ENCODE data around the gene TLDC2. TPM values are rescaled to one million over a fixed set of nuclear protein-coding genes. Genes with fewer than 3 reads are reported as not detected.

Gene TLDC2
- total RNA-seq, 1 experiment from 2014 or later, result 1.1 TPM

GRCh38 chr20:36845288-36845971, 30.5 kb upstream of the TLDC2 start:
- H3K27ac Mint-ChIP-seq (ENCODE audit: unreplicated experiment), result no peak overlapping the region
- DNase-seq, result no peak
- TF ChIP-seq, protein P1, sequence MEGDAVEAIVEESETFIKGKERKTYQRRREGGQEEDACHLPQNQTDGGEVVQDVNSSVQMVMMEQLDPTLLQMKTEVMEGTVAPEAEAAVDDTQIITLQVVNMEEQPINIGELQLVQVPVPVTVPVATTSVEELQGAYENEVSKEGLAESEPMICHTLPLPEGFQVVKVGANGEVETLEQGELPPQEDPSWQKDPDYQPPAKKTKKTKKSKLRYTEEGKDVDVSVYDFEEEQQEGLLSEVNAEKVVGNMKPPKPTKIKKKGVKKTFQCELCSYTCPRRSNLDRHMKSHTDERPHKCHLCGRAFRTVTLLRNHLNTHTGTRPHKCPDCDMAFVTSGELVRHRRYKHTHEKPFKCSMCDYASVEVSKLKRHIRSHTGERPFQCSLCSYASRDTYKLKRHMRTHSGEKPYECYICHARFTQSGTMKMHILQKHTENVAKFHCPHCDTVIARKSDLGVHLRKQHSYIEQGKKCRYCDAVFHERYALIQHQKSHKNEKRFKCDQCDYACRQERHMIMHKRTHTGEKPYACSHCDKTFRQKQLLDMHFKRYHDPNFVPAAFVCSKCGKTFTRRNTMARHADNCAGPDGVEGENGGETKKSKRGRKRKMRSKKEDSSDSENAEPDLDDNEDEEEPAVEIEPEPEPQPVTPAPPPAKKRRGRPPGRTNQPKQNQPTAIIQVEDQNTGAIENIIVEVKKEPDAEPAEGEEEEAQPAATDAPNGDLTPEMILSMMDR (IDR thresholded peaks at IDR 0.05; ENCODE audit: unreplicated experiment), result no peak
- BruUV-seq (replicated peaks), result no TSS peak
- intact Hi-C loops (cut with micrococcal nuclease; ENCODE audit: unreplicated experiment), result no loop called here
- H3K36me3 Mint-ChIP-seq (ENCODE audit: insufficient read depth, unreplicated experiment), result no peaks in the 10 kb centered on the region
- peaks cover 9% of the 10 kb centered on the region for H3K4me1 Mint-ChIP-seq (ENCODE audit: low read depth, unreplicated experiment)
- no peaks in the 10 kb centered on the region for H3K27me3 Mint-ChIP-seq (ENCODE audit: unreplicated experiment)
- H3K4me3 Mint-ChIP-seq (ENCODE audit: low read depth, unreplicated experiment), result no peak overlapping the region
- CTCF ChIA-PET, result interaction anchor here (1.8 kb wide), 1 partner anchor 9 kb away, joined by 8 read pairs; no protein-coding TSS in a partner anchor
- no peaks in the 10 kb centered on the region for H3K9me3 Mint-ChIP-seq (ENCODE audit: low read depth, unreplicated experiment)

DNA sequence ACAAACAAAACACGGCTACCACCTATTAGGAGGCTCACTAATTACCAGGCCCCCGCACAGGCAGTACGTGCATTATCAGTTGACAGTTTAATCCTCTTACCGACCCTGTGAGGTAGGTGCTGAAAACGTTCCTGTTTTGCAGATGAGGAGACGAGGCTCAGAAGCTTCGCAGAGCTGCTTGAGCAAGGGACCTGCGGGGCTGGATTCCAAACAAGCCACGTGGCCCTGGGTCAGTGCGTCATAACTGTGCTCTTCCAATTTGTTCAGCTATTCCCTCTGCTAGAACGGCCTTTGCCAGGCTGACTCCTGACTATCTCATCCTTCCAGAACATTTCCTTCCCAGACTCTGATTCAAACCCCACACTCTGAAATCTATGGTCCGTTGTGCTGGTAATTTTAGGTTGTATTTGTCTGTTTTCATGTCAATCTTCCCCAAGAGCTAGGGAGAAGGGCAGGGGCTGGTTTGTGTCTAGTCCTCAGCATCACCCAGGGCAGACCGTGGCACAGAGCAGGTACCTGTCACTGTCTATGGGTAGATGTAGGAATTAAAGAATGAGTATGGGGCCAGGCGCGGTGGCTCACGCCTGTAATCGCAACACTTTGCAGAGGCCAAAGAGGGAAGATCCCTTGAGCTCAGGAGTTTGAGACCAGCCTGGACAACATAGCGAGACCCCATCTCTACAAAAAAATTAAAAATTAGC, 28.8 kb upstream of the TLDC2 start:
- Mint-ChIP-seq H3K36me3 (ENCODE audit: insufficient read depth, unreplicated experiment) (no peaks in the 10 kb centered on the region), H3K27me3 (ENCODE audit: unreplicated experiment) (no peaks in the 10 kb centered on the region), H3K4me3 (ENCODE audit: low read depth, unreplicated experiment) (no peak overlapping the region), H3K9me3 (ENCODE audit: low read depth, unreplicated experiment) (peaks cover 2% of the 10 kb centered on the region), H3K27ac (ENCODE audit: unreplicated experiment) (no peak overlapping the region), H3K4me1 (ENCODE audit: low read depth, unreplicated experiment) (peaks cover 9% of the 10 kb centered on the region)
- intact Hi-C loops (cut with micrococcal nuclease; ENCODE audit: unreplicated experiment), result no loop called here
- BruUV-seq (replicated peaks), result no TSS peak
- CTCF ChIA-PET, result interaction anchor here (0.7 to 1.8 kb wide), 6 partner anchors 8 to 1626 kb away, joined by 3 to 8 read pairs (median 6); a partner anchor contains a TSS
- TF ChIP-seq, protein P1 (IDR thresholded peaks at IDR 0.05; ENCODE audit: unreplicated experiment), result no peak
- DNase-seq, result peak; percentile 32

GRCh38 chr20:36847710-36848040, 28.3 kb upstream of the TLDC2 start:
- Mint-ChIP-seq H3K27me3 (ENCODE audit: unreplicated experiment) (no peaks in the 10 kb centered on the region), H3K4me1 (ENCODE audit: low read depth, unreplicated experiment) (peaks cover 9% of the 10 kb centered on the region), H3K9me3 (ENCODE audit: low read depth, unreplicated experiment) (peaks cover 2% of the 10 kb centered on the region), H3K4me3 (ENCODE audit: low read depth, unreplicated experiment) (no peak overlapping the region), H3K27ac (ENCODE audit: unreplicated experiment) (no peak overlapping the region), H3K36me3 (ENCODE audit: insufficient read depth, unreplicated experiment) (no peaks in the 10 kb centered on the region)
- DNase-seq, result no peak
- no TSS peak for BruUV-seq (replicated peaks)
- intact Hi-C loops (cut with micrococcal nuclease; ENCODE audit: unreplicated experiment), result no loop called here
- CTCF ChIA-PET, result interaction anchor here (0.5 to 1.5 kb wide), 5 partner anchors 8 to 231 kb away, joined by 3 to 6 read pairs (median 4); a partner anchor contains a TSS
- TF ChIP-seq, protein P1 (IDR thresholded peaks at IDR 0.05; ENCODE audit: unreplicated experiment), result no peak

DNA sequence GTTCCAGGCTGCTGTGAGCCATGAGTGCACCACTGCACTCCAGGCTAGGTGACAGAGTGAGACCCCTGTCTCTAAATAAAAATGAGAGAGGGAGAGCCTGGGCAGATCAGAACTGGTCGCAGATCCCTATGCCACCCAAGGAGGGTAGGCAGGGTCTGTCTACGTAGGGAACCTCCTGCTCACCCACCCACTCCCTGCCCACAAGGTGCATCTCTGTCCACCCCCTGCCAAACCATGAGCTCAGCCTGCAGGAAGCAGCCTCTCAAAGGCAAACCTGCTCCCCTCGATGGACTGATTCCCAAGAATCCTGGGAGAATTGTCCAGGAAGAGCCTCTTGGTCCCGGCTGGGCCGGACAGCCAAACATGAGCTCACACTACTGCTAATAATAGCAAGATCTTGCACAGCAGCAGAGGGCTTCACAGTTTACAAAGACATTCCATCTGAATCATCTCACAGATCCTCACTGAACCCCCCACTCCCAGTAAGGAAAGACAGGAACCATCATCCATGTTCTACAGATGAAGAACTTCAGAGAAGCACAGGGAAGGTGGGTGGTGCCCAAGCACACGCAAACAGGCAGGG, 27.8 kb upstream of the TLDC2 start:
- no peaks in the 10 kb centered on the region for H3K36me3 Mint-ChIP-seq (ENCODE audit: insufficient read depth, unreplicated experiment)
- no TSS peak for BruUV-seq (replicated peaks)
- H3K27me3 Mint-ChIP-seq (ENCODE audit: unreplicated experiment), result no peaks in the 10 kb centered on the region
- H3K4me3 Mint-ChIP-seq (ENCODE audit: low read depth, unreplicated experiment), result no peak overlapping the region
- H3K4me1 Mint-ChIP-seq (ENCODE audit: low read depth, unreplicated experiment), result peaks cover 6% of the 10 kb centered on the region
- CTCF ChIA-PET, result interaction anchor here (0.5 to 1.5 kb wide), 4 partner anchors 8 to 231 kb away, joined by 4 to 6 read pairs (median 4); a partner anchor contains a TSS
- no peak overlapping the region for H3K27ac Mint-ChIP-seq (ENCODE audit: unreplicated experiment)
- DNase-seq, result no peak
- peaks cover 2% of the 10 kb centered on the region for H3K9me3 Mint-ChIP-seq (ENCODE audit: low read depth, unreplicated experiment)
- intact Hi-C loops (cut with micrococcal nuclease; ENCODE audit: unreplicated experiment), result no loop called here
- TF ChIP-seq, protein P1 (IDR thresholded peaks at IDR 0.05; ENCODE audit: unreplicated experiment), result no peak

Measured in Calu3 (cell line).